MV-4-11 (cell line): ENCODE results near the gene KRTAP17-1.

ENCODE experiments used
- DNase-seq: peaks from one replicate; lab custom pipeline; 2025; lab: John Stamatoyannopoulos, UW

The KRTAP17-1 gene

DNA sequence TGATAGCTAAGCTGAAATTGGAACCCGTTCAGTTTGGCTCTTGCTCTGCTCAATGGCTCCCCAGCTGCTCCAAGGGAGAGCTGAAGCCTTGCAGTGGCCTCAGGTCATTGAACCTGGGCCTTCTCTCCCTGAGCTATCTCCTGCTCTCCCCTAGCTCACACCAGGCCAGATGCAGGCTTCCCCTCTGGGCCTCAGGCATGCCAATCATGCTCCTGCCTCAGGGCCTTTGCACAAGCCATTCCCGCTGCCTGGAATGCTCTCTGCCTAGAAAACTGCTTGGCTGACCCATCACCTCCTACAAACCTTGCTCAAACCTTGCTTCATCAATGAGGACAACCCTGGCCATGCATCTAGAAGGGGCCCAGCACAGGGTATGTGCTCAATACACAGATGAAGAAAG lies 16.7 kb upstream of the KRTAP17-1 start:
- DNase-seq: no peak

DNA sequence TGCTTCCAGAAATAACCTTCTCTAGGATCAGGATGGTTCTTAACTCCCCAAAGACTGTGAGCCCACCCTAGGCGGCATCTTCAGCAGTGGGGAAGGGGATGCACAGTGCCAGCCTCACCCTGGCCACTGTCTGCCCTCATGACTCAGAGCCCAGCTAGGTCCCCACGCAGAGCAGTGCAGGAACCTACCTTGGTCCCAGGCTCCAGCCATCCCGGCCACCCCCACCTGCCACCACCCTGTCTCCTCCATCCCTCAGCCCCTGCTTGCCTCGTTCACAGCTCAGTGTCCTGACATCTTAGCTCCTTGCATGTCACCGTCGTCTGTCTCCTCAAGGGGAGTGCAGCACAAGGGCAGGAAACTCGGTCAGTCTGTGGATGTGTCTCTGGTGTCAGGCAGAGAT lies 16.1 kb upstream of the KRTAP17-1 start:
- DNase-seq: no peak

DNA sequence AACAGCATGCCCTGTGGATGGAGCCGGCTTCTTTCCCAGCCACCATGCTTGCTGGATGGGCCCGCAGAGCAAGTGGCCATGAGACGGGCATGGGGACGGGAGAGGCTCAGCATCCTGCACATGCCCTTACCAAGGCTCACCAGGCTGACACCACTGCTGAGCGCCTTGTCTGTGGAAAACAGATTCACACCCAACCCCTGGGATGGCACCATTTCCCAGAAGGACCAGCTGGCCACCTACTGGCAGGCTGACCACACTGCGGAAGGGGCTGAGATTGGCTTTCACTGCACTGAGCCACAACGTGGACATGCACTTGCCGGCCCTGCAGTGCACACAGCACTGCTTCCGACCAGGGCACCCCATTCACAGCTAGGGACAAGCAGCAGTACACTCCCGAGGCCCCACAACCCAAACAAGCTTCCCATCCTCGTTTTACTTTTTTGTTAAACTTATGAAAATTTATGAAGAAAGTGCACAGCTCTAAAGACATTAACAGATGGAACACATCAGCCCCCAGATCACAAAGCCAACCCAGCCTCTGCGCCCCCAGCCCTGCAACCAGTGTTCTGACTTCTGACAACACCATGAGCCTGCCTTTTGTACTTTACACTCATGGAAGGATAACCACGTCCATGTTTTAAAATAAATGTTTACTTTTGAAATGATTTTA lies 13.9 kb upstream of the KRTAP17-1 start:
- peak; percentile 5 for DNase-seq

DNA sequence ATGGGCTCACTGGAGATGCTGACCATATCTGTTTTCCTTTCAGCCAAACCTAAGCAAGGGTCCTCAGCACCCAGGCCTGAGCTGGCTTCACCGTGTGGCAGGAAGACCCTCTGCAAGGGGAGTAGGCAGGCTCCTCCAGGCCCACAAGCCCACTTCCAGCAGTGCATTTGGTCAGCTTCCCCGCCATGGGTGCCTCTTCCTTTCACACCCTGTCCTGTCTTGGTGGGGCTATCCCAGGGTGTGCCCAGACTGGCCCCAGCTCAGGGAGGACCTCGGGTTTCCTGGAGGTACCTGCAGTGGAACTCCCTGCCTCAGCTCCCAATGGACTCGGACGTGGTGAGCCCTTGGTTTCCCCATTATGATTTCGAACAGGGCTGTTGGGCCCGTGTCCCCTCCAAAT lies 12.7 kb upstream of the KRTAP17-1 start:
- DNase-seq: no peak

DNA sequence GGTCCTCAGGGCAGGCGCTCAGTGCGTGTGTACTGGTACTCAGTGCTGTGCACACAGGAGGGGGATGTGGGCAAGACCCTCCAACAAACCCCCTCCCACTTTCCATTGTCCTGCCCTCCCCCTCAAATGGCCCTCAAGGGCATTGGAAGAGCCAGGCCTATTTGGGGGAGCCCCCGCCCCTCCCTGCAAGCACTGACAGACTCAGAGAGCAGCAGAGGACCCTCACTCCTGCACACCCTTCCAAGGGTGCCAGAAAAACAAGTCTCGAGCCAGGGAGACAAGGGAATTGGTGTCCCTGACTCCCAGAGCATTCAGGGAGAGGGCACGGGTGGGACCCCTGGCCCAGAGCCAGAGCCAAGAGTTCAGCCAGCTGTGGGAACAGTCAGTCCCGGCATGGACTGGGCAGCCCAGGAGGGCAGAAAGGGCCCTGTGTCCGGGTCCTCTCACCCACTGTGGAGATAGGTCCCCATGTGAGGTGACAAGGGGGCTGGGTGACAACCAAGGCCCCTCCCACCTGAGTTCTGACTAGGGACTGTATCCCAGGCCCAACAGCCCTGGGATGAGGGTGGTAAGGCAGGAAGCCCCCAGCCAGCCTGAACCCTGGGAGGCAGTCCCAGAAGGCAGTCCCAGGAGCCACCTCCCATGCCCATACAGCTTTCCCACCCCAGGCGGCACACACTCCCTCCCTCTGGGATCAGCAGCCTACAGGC lies 12.1 kb upstream of the KRTAP17-1 start:
- no peak for DNase-seq

DNA sequence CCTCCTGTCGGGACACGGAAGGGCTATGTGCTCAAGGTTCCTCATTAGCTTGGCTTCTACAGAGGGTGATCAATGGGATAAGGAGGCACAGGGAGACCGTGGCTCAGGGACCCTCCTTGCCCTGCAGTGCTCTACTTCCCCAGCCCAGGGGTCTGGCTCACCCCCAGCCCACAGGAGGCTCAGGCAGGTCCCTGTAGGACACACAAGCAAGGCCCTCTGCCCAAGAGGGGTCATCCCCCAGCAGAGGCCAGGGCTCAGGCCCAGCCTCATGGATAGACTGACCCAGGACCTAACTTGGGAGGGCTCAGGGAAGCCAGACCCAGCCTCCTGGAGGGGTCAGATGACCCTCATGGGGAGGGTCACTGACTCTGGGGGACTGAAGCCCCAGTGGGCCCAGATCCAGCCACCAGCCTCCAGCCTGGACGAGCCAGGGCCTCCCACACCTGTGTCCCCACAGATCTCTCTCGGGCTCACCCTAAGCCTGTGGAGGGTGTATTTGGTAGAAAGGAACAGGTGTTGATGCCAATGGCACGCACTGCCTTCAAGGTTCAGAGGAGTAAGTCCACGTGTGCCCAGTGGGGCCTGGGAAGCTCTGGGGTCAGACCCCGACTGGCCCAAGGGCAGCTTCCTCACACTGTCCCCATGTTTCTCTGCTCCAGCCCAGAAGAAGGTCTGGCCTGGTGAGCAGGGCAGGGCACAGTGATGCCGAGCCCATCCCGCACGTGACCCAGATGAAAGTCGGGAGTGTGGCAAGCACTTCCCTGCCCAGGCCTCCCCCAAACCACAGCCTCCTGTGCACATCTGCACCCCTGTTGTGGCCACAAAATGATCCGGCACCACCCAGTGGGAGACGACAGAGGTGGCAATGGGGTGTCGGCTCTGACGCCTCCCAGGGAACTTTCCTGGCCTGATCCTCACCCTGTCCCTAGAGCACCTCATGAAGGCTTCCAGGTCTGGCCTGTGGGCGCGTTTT lies 10.9 kb upstream of the KRTAP17-1 start:
- peak; percentile 23 for DNase-seq

DNA sequence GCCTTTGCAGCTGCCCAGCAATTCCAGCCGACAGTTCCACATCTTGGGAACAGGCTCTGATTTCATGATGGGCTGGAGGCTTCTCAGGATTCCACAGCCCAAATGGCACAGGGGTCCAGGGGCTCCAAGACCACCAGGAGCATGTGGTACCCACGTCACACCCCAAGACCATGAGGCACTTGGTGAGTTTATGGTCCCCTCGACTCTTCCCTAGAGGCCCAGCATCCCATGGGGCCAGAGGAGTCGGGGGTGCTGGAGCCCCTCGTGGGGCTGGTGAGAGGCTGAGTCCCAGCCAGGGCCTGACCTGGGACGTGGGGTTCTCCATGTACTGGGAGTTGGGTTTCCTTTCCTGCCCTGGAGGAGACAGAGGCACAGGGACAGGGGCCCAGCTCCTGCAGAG lies 10.1 kb upstream of the KRTAP17-1 start:
- DNase-seq: no peak

DNA sequence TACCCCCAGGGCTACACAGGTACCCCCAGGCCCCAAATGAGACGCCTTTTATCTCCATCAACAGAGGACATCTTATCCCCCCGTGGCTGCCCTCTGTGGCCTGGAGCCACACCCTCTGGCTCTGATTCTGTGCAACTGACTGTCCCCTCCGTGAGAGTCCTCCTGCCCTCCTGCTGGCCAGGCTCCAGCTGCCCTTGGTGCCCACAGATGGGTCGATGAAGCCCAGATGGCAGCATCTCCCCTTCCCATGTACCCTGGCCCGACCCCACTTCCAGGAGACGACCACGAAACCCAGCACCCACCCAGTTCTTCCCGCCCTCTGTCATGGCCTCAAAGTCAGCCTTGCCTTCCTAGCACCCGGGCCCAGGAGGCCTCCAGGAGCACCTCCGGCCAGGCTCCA lies 9.6 kb upstream of the KRTAP17-1 start:
- no peak for DNase-seq

DNA sequence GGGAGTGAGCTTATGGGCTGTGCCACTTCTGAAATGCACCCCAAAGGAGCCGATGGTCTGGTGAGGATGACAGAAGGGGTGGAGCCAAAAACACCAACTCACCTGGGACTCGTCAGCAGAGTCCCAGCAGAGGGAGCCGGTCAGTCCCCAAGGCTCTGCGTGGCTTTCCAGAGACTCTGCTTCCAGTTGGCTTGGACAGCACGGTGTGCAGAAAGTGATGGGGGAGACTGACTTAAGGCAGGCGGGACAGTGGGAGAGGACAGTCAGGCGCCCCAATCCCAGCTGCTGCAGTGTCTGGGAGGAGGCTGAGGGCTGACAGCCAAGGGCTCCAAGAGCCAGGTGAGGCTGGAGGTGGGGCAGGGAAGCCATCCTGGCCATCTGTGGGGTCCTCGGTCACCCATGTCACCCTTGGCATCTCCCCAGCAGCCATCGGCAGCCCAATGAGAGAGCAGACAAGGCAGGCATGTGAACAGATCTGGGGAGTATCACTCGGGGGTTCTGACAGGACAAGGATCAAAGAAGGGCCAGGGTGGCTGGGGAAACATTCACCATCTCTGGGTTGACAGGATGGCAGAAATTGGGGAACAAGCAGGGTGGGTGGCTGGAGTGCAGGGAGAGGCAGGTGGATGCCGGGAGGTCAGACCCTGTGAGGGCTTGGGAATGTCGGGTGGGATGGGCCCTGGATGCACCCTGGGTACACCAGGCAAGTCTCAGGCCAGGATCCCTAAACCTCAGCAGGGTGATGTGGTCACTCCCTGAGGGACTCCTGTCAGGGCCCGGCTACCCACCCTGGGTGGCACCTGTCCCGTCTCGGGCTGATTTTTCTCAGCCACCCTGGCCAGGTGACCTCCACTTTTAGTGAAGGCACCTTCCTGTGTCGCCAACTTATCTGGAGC lies 8.9 kb upstream of the KRTAP17-1 start:
- DNase-seq: no peak

DNA sequence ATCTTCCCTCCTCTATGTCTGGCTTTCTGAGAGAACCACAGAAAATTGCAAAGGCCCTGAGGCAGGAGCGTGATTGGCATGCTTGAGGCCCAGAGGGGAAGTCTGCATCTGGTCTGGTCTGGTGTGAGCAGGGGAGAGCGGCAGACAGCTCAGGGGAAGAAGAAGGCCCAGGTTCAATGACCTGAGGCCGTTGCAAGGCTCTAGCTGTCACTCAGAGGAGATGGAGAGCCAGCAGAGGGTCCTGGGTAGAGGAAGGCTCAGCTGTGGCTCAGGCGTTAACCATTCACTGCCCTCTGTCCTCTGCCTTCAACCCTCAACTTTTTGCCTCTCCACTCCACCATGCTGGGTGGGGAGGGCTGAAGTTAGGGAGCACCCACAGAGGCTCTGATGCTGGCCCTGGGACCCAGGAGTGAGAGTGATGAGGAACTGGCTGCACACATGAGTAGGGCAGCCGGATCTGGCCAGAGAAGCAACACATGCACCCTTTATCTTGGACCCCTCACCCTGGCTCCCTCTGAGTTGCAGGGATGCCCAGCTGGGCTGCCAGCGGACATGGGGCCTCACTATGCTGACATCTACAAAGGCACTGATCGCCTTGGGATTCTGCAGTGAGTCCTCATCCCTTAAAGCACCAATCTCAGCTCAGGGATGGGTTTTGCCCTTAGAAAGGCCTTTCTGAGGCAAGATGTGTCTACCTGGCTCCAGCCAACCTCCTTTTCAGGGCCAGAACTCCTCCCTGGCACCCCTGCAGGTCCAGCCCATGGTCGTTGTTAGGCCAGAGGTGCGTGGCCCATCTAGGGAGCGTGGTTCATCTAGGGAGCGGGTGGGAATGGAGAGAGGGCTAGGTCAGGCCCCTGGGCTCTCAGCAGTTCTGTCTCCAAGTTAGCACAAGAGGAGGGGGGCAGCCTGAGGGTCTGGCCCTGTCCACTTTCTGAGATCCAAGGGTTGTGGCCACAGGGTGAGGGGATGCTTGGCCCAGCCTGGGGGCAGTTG lies 7.7 kb upstream of the KRTAP17-1 start:
- no peak for DNase-seq

DNA sequence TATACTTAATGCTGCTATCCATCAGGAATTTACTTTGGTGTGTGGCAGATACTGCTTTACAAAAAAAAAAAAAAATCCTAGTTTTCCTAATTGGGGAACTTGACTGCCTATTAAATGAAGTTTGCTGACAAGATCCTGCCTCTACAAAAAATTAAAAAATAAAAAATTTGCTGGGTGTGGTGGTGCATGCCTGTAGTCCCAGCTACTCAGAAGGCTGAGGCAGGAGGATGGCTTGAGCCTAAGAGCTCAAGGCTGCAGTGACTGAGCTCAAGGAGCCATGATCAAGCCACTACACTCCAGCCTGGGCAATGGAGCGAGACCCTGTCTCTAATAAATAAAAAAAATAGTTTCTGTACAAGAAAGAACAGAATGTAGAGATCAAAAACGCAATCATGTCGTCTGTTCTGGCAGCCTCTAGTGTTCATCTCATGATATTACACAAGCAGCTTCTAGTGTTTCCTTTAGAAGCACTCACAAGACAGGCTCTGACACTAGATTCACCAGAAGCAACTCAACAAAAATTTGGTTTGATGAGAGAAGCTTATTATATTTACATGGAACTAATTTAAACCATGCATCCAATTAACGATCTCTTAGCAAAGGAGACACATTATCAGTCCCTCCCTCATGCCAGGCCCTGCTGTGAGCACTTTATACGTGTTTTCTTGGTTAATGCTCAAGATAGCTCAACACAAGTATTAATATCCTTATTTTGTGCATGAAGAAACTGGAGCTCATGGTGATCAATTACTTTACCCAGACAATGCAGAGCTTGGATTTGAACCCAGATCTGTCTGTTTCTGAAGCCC lies 6.8 kb upstream of the KRTAP17-1 start:
- peak; percentile 35 for DNase-seq

DNA sequence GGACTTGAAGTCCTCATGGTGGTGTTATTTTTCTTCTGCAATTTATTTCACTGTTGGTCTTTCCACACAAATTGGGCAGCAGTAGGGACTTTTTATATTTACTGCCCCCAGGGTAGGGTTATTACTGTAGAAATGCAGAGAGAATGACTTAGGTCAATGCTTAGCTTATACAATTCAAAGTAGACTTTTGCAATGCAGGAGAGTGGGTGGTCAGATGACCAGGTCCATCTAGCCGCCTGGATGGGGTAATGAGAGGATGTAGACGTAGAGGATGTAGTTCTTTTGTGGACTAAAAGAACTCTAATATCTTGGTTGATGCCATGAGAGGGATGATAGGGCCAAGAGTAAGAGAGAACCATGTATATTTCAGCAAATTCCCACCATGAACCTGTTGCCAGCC lies 2.7 kb upstream of the KRTAP17-1 start:
- no peak for DNase-seq

DNA sequence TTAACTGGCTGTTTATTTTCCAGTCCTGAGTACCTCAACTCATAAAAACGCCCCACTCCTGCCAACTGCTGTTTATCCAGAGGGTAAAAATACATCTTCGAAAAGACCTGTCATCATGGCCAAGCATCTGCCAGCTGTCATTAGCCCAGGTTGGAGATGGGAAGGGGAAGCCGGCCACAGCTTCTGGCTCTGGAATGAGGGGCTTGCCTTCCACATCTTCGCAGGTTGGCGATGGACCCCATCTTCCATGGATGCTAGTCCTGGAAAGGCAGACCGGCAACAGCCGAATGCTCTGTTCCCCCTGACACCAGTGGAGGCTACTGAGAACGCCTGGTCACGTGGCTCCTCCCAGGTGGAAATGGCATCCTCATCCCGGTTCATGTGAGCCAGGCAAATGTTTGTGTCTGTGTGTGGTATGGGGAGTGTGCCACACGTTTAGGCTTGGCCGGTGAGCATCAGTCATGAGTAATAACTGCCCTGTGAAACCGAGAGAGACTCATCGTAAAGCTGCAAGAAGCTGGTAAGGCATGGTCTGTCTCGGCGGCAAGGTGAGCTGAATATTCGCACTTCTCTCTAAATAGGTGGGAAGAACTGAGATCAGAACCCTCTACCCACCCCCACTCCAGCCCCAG lies 420 bp upstream of the KRTAP17-1 start:
- no peak for DNase-seq

DNA sequence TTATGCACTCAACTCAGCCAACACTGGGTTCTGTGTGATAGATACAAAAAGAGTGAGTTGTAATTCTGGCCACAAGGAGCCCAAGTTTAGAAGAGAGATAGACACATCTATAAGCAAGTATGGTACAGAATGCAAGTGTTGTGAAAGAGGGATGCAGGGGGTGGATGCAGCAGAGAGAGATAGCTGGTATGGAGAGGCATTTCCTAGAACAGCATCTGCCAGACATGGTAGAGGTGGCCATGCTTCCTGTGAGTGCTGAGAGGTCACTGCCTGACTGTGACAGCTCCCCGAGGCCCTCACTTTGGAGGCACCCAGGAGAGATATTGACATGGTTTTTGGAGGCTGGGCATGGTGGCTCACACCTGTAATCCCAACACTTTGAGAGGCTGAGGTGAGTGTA lies 4.4 kb downstream of the KRTAP17-1 start:
- DNase-seq: no peak

DNA sequence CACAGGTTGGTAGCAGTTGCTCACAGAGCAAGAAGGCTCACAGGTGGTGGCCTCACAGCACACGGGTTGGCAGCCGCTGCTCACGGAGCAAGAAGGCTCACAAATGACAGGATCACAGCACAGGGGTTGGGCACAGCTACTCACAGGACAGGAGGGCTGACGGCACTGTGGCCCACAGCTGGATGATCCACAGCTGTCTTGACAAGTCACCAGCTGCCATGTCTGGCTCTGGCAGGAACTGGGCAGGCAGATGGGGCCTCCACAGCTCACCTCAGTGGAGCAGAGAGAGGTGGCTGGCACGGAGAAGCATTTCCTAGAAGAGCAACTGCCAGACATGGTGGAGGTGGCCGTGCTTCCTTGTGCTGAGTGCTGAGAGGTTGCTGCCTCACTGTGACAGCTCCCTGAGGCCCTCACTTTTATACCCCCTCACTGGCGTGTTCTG lies 6.6 kb downstream of the KRTAP17-1 start, which contains the start of gene KRTAP16-1:
Gene KRTAP16-1 (minus strand): TSS at position 392 of the 442 bp plus-strand sequence. CDS start 56 bp downstream, at position 336.
- DNase-seq: no peak

DNA sequence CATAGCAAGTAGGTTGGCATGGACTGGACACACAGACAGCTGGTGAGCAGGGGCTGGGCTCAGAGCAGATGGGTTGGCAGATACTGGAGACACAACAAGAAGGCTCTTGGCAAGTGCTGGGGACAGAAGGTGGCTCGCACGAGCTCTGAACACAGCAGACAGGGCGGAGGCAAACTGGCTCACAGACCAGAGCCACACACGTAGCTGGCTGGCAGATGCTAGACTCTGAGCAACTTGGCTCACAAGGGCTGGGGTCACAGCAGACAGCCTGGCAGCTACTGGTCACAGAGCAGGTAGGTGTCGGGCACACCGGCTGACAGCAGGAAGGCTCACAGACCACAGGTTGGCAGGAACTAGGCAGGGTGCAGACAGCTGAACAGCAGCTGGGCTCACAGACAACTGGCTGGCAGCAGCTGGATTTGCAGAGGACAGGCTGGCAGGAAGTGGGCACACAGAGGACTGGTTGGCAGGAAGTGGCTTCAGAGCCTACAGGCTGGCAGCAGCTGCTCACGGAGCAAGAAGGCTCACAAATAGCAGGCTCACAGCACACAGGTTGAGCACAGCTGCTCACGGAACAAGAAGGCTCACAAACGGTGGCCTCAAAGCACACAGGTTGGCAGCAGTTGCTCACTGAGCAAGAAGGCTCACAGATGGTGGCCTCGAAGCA lies 7.1 kb downstream of the KRTAP17-1 start:
- DNase-seq: peak; percentile 41

DNA sequence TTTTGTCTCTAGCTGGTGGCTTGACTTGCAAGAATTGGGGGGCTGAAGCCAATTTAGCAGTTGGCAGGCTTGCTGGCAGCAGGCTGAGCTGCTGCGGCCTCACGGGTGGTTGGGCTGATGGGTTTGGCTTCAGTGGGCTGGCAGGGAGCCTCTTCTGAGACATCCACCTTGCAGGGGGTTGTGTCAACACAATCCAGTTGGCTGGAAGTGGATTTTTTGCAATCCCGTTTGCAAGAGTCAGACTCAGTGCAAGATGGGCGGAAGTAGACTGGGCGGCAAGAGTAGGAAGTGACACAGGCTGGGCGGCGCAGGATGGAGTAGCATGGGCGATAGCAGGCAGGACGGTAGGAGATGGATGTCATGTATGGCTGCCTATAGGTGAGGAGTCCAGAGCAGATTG lies 7.9 kb downstream of the KRTAP17-1 start:
- no peak for DNase-seq

DNA sequence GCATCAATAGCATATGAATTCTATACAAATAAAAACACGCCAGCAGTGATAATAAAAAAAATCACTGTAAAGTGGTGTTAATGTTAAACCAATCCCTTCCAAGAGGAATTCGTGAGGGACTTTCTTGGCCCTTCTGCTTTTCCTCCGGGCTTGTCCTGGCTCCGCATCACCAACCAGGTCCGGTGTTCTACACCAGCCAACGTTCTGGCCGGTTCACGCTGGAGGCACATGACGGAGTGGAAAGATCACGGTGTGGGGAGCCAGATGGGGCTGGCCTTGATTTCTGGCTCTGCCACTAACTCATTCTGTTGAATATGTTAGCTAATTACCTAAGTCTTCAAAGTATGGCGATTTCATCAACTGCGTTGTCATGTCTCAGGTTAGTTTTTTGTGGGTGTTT lies 11.4 kb downstream of the KRTAP17-1 start:
- DNase-seq: no peak
